ENCODE measurements around the gene IGFLR1. TPM values are rescaled to one million over a fixed set of nuclear protein-coding genes. Genes with fewer than 3 reads are reported as not detected.
"Not testable (repeated sequence)": the region's sequence is repeated elsewhere in the genome, so short reads cannot be mapped to it uniquely, and the experiment has no call there.

IGFLR1 gene
- total RNA-seq, 1 donor from 2014 or later: 17.1 TPM

- no peaks in the 10 kb centered on the region for H3K36me3 ChIP-seq
- intact Hi-C loops (cut with DNase I): no loop called here
- DNase-seq (no peak), ATAC-seq (peak; percentile 4 to 16)
- no peak overlapping the region for H3K27ac ChIP-seq
- no peaks in the 10 kb centered on the region for H3K9me3 ChIP-seq
- TF ChIP-seq, protein P1, sequence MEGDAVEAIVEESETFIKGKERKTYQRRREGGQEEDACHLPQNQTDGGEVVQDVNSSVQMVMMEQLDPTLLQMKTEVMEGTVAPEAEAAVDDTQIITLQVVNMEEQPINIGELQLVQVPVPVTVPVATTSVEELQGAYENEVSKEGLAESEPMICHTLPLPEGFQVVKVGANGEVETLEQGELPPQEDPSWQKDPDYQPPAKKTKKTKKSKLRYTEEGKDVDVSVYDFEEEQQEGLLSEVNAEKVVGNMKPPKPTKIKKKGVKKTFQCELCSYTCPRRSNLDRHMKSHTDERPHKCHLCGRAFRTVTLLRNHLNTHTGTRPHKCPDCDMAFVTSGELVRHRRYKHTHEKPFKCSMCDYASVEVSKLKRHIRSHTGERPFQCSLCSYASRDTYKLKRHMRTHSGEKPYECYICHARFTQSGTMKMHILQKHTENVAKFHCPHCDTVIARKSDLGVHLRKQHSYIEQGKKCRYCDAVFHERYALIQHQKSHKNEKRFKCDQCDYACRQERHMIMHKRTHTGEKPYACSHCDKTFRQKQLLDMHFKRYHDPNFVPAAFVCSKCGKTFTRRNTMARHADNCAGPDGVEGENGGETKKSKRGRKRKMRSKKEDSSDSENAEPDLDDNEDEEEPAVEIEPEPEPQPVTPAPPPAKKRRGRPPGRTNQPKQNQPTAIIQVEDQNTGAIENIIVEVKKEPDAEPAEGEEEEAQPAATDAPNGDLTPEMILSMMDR (IDR thresholded peaks at IDR 0.05): no peak
- H3K4me1 ChIP-seq: no peaks in the 10 kb centered on the region
- no peak overlapping the region for H3K4me3 ChIP-seq
- H3K27me3 ChIP-seq (ENCODE audit: low read depth): no peaks in the 10 kb centered on the region
Measured at GRCh38 chr19:35693422-35693821, 48.8 kb downstream of the IGFLR1 start.

- Histone ChIP-seq H3K4me1 (no peaks in the 10 kb centered on the region), H3K27ac (no peak overlapping the region), H3K36me3 (no peaks in the 10 kb centered on the region), H3K27me3 (ENCODE audit: low read depth) (no peaks in the 10 kb centered on the region), H3K4me3 (no peak overlapping the region), H3K9me3 (no peaks in the 10 kb centered on the region)
- TF ChIP-seq, protein P1 (IDR thresholded peaks at IDR 0.05): no peak
- DNase-seq (no peak), ATAC-seq (no peak)
- intact Hi-C loops (cut with DNase I): no loop called here
Measured at GRCh38 chr19:35692010-35692409, 50.2 kb downstream of the IGFLR1 start.

DNA sequence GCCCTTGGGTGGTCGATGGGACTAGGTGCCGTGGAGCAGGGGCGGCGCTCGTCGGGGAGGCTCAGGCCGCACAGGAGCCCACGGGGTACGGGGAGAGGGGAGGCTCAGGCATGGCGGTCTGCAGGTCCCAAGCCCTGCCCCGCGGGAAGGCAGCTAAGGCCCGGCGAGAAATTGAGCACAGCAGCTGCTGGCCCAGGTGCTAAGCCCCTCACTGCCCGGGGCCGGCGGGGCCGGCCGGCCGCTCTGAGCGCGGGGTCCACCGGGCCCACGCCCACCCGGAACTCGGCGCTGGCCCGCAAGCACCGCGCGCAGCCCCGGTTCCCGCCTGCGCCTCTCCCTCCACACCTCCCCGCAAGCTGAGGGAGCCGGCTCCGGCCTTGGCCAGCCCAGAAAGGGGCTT, 51.1 kb downstream of the IGFLR1 start:
- H3K4me3 ChIP-seq; DNase-seq; H3K9me3 ChIP-seq; ATAC-seq; H3K27me3 ChIP-seq (ENCODE audit: low read depth); H3K27ac ChIP-seq; intact Hi-C loops (cut with DNase I); H3K4me1 ChIP-seq; H3K36me3 ChIP-seq: not testable (repeated sequence)

DNA sequence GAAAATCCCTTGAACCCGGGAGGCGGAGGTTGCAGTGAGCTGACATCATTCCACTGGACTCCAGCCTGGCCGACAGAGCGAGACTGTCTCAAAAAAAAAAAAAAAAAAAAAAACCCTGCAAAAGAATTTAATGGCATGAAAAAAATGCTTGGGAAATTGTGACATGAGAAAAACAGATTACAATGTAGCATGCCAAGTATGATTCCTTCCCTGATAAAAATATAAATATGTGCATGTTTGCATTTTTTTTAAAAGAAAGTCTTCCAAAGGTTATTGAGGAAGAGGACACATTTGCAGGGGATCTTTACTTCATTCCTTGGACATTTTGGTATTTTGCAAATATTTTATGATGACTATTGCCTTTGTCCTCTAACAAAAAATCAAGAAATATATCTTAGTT, 52.4 kb downstream of the IGFLR1 start:
- ATAC-seq (no peak), DNase-seq (no peak)
- intact Hi-C loops (cut with DNase I): no loop called here
- Histone ChIP-seq H3K27ac (no peak overlapping the region), H3K27me3 (ENCODE audit: low read depth) (no peaks in the 10 kb centered on the region), H3K4me1 (no peaks in the 10 kb centered on the region), H3K9me3 (no peaks in the 10 kb centered on the region), H3K36me3 (no peaks in the 10 kb centered on the region), H3K4me3 (no peak overlapping the region)
- TF ChIP-seq, protein P1 (IDR thresholded peaks at IDR 0.05): no peak

Other genes with a start within 250 kb of the IGFLR1 start
- 70.7 TPM for gene DMKN, start 228.8 kb downstream of the IGFLR1 start, total RNA-seq
- gene SBSN, start 214.1 kb downstream of the IGFLR1 start, total RNA-seq: not detected
- gene GAPDHS, start 209.0 kb downstream of the IGFLR1 start, total RNA-seq: not detected
- 81.6 TPM for gene TMEM147, start 196.8 kb downstream of the IGFLR1 start, total RNA-seq
- not detected for gene ATP4A, start 178.8 kb downstream of the IGFLR1 start, total RNA-seq
- gene PMIS2, start 156.3 kb downstream of the IGFLR1 start, total RNA-seq: not detected
- 9.1 TPM for gene HAUS5, start 129.7 kb downstream of the IGFLR1 start, total RNA-seq
- 56.1 TPM for gene RBM42, start 113.4 kb downstream of the IGFLR1 start, total RNA-seq
- 1.1 TPM for gene ETV2, start 100.7 kb downstream of the IGFLR1 start, total RNA-seq
- 267 TPM for gene COX6B1, start 94.1 kb downstream of the IGFLR1 start, total RNA-seq
- gene UPK1A, start 75.9 kb downstream of the IGFLR1 start, total RNA-seq: not detected
- gene ZBTB32, start 37.9 kb downstream of the IGFLR1 start, total RNA-seq: 0.21 TPM
- 37.2 TPM for gene KMT2B, start 24.4 kb downstream of the IGFLR1 start, total RNA-seq
- 20.3 TPM for gene U2AF1L4, start 3.0 kb upstream of the IGFLR1 start, total RNA-seq
- 60.0 TPM for gene PSENEN, start 3.2 kb upstream of the IGFLR1 start, total RNA-seq
- gene LIN37, start 6.1 kb upstream of the IGFLR1 start, total RNA-seq: 7.2 TPM
- 29.4 TPM for gene HSPB6, start 14.6 kb upstream of the IGFLR1 start, total RNA-seq
- gene PROSER3, start 15.7 kb upstream of the IGFLR1 start, total RNA-seq: 20.8 TPM
- 13.1 TPM for gene ARHGAP33, start 33.1 kb upstream of the IGFLR1 start, total RNA-seq
- gene PRODH2, start 70.4 kb upstream of the IGFLR1 start, total RNA-seq: not detected
- not detected for gene NPHS1, start 110.1 kb upstream of the IGFLR1 start, total RNA-seq
- gene KIRREL2, start 114.5 kb upstream of the IGFLR1 start, total RNA-seq: 0.12 TPM
- 2.1 TPM for gene APLP1, start 126.1 kb upstream of the IGFLR1 start, total RNA-seq
- gene NFKBID, start 158.1 kb upstream of the IGFLR1 start, total RNA-seq: 17.2 TPM
- 43.3 TPM for gene HCST, start 160.1 kb upstream of the IGFLR1 start, total RNA-seq
- 460 TPM for gene TYROBP, start 165.8 kb upstream of the IGFLR1 start, total RNA-seq
- gene LRFN3, start 193.9 kb upstream of the IGFLR1 start, total RNA-seq: 14.6 TPM